Left lung (tissue), 10 donors: ENCODE measurements around the gene PHF23. TPM values are rescaled to one million over a fixed set of nuclear protein-coding genes. Genes with fewer than 3 reads are reported as not detected.

Experiments used
- ATAC-seq: fragments of 200-7000 bp; cut with Tn5 transposase; one replicate; pipeline ENCODE4 v1.9.1; 2020; ENCODE audit warnings: moderate library complexity
- DNase-seq, 4 donors: peaks; one replicate each; pipeline ENCODE4 v3.0.0-alpha.2; 2013 to 2020
- H3K27ac ChIP-seq, 2 donors: fragments of 200-600 bp; sonication (generic) in 1 of 2; one replicate each; pipeline versions ENCODE4 v1.5.0 to v1.8.0; 2020 to 2021
- H3K27me3 ChIP-seq, 2 donors: fragments of 200-600 bp; sonication (generic) in 1 of 2; one replicate each; pipeline versions ENCODE4 v1.5.0 to v1.8.0; 2020 to 2021
- H3K36me3 ChIP-seq, 2 donors: fragments of 200-600 bp; sonication (generic) in 1 of 2; one replicate each; pipeline versions ENCODE4 v1.5.0 to v1.8.0; 2020 to 2021
- H3K4me1 ChIP-seq, 2 donors: fragments of 200-600 bp; one replicate each; pipeline ENCODE4 v1.8.0; 2021
- H3K4me3 ChIP-seq, 2 donors: fragments of 200-600 bp; sonication (generic) in 1 of 2; one replicate each; pipeline versions ENCODE4 v1.5.0 to v1.8.0; 2020 to 2021; ENCODE audit warnings: mild to moderate bottlenecking in 1 of 2
- H3K9me3 ChIP-seq, 2 donors: fragments of 200-600 bp; sonication (generic) in 1 of 2; one replicate each; pipeline versions ENCODE4 v1.5.0 to v1.8.0; 2020 to 2021
- intact Hi-C, 2 donors: fragments of 100-400 bp; cut with DNase I; formaldehyde crosslinking; loops; one replicate each; pipeline versions ENCODE4 v1.11.2 to v1.14.2; 2022
- polyA plus RNA-seq, 6 donors: library from polyadenylated mRNA; unstranded; fragments of 120-200 nt; gene quantifications; one replicate each; pipeline ENCODE4 v1.2.1, GENCODE V29; 2013; ENCODE audit not compliant: insufficient read length in 6 of 6
- total RNA-seq, 2 donors: library from RNA; stranded (reverse); fragmentation: NEBNext Ultra II Directional; extraction: Animal tissue kit (Norgen Biotek cat#: 25700); gene quantifications; one replicate each; pipeline ENCODE4 v1.2.1, GENCODE V29; 2021
- TF ChIP-seq, protein P1 (sequence below), 2 donors: fragments of 200-600 bp; sonication (generic) in 1 of 2; IDR thresholded peaks; one replicate each; pipeline versions ENCODE4 v1.5.0 to v1.8.0; 2021; ENCODE audit warnings: antibody characterized with exemption in 2 of 2
- donor health status: DM: no; HTN: yes; CAD: no.
- donor health status: DM: no; HTN: no; CAD: no.

The PHF23 gene
- total and polyA plus RNA-seq, 8 donors = 31.1 to 51.2 (median 44.5) TPM

DNA sequence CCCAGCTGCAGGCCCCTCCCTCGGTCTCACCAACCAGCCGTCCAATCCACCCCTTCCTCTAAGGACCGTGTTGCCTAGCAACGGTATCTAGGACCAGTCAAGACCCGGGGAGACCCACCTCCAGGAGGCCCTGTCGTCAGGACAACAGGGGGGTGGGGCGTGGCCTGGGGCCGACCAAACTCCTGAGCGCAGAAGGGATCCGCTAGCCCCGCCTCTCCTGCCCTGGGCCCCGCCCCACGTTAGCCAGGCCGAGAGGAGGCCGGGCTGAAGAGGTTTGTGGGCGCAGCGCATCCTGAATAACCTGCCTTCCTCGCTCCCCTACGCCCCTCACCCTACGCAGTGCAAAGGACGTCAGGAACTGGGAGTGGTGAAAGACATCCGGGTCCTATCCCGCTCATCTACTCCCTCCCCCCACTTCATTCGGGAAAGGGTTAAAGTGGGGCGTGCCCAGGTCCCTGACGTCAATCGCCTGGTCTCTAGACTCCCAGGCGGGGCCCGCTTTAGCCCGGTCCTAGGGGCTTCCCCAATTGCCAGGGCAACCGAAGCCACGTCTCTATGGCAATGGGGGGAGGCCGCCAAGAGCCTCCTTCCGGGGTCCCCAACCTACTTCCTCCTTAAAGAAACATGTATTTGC is 34.3 kb downstream of the PHF23 start:
- DNase-seq = peak; percentile 82 to 95 (median 88)
- Histone ChIP-seq H3K36me3 (peaks cover 0 to 29% of the 10 kb centered on the region in 2 donors), H3K27me3 (no peaks in the 10 kb centered on the region), H3K9me3 (no peaks in the 10 kb centered on the region), H3K4me3 (peak overlapping the region; percentile 43 to 53), H3K4me1 (peaks cover 0 to 11% of the 10 kb centered on the region in 2 donors), H3K27ac (peak overlapping the region; percentile 19 to 41)
- intact Hi-C loops = no loop called here
- TF ChIP-seq, protein P1, sequence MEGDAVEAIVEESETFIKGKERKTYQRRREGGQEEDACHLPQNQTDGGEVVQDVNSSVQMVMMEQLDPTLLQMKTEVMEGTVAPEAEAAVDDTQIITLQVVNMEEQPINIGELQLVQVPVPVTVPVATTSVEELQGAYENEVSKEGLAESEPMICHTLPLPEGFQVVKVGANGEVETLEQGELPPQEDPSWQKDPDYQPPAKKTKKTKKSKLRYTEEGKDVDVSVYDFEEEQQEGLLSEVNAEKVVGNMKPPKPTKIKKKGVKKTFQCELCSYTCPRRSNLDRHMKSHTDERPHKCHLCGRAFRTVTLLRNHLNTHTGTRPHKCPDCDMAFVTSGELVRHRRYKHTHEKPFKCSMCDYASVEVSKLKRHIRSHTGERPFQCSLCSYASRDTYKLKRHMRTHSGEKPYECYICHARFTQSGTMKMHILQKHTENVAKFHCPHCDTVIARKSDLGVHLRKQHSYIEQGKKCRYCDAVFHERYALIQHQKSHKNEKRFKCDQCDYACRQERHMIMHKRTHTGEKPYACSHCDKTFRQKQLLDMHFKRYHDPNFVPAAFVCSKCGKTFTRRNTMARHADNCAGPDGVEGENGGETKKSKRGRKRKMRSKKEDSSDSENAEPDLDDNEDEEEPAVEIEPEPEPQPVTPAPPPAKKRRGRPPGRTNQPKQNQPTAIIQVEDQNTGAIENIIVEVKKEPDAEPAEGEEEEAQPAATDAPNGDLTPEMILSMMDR (IDR thresholded peaks at IDR 0.05) = no peak
- peak; percentile 91 for ATAC-seq

GRCh38 chr17:7204336-7204735 is 34.9 kb downstream of the PHF23 start:
- H3K9me3 ChIP-seq = no peaks in the 10 kb centered on the region
- peak overlapping the region in 1 of 2 donors; percentile 41 for H3K27ac ChIP-seq
- H3K36me3 ChIP-seq = peaks cover 0 to 29% of the 10 kb centered on the region in 2 donors
- peak; percentile 3 for ATAC-seq
- no peak for DNase-seq
- TF ChIP-seq, protein P1 (IDR thresholded peaks at IDR 0.05) = no peak
- peaks cover 0 to 11% of the 10 kb centered on the region in 2 donors for H3K4me1 ChIP-seq
- intact Hi-C loops = no loop called here
- H3K27me3 ChIP-seq = no peaks in the 10 kb centered on the region
- H3K4me3 ChIP-seq = peak overlapping the region in 1 of 2 donors; percentile 43

- peaks cover 0 to 11% of the 10 kb centered on the region in 2 donors for H3K4me1 ChIP-seq
- no peak overlapping the region for H3K27ac ChIP-seq
- TF ChIP-seq, protein P1 (IDR thresholded peaks at IDR 0.05) = no peak
- intact Hi-C loops = no loop called here
- H3K4me3 ChIP-seq = no peak overlapping the region
- H3K9me3 ChIP-seq = no peaks in the 10 kb centered on the region
- H3K36me3 ChIP-seq = peaks cover 0 to 29% of the 10 kb centered on the region in 2 donors
- no peaks in the 10 kb centered on the region for H3K27me3 ChIP-seq
- no peak for ATAC-seq
- no peak for DNase-seq
Observed at GRCh38 chr17:7203391-7203790, 35.9 kb downstream of the PHF23 start.

DNA sequence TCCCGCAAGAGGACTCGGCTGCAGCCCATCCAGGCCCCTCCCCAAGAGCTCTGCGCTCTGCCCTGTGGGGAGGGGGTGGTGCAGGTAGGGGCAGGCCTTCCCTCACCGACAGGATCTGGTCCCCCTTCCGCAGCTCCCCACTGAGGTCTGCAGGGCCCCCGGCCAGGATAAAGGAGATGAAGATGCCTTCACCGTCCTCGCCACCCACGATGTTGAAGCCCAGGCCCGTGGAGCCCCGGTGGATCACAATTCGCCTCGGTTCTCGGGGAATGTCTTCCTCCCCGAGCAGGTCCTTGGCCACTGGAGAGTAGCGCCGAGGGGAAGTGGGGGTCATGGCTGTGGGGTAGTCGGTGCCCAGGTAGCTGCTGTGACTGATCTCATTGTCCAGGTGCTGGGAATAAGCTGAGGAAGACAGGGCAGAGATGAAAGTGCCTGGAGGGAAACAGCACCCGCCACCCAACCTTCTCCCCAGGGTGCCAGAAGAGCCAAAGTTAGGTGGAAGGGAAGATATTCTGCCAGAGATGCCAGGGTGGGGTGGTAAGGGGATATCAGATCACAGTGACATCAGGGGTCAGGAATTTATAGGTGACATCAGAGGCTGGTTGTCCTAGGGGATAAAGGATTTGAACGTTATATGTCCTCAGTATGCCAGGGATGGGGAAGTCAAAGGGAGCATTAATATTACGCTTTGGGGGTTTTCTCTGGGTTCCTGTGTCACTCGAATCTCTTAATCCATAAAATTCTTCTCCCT is 42.4 kb downstream of the PHF23 start:
- Histone ChIP-seq H3K27ac (no peak overlapping the region), H3K4me3 (no peak overlapping the region), H3K36me3 (peaks cover 0 to 62% of the 10 kb centered on the region in 2 donors), H3K9me3 (no peaks in the 10 kb centered on the region), H3K27me3 (no peaks in the 10 kb centered on the region), H3K4me1 (no peaks in the 10 kb centered on the region)
- DNase-seq = no peak
- TF ChIP-seq, protein P1 (IDR thresholded peaks at IDR 0.05) = no peak
- intact Hi-C loops = no loop called here
- ATAC-seq = no peak

DNA sequence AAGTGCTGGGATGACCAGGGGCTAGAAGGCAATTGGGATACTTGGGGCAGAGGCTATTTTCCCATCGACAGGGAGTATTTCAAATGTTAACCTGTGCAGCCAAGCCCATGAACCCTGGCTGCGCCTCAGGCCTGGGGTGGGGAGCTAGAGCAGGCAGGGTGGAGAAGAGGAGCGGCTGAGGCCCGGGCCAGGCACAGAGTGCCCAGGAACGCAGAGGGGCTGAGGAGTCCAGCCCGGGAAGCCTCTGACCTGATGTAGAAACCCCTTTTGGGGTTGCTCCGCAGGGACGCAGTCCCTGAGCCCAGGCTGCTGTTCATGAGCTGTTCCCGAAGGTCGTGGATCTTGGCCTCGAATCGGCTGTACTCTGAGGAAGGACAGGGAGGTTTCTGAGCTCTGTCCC is 43.3 kb downstream of the PHF23 start:
- Histone ChIP-seq H3K27me3 (no peaks in the 10 kb centered on the region), H3K4me3 (no peak overlapping the region), H3K4me1 (no peaks in the 10 kb centered on the region), H3K9me3 (no peaks in the 10 kb centered on the region), H3K36me3 (peaks cover 0 to 61% of the 10 kb centered on the region in 2 donors), H3K27ac (no peak overlapping the region)
- ATAC-seq (no peak), DNase-seq (no peak)
- intact Hi-C loops = no loop called here
- TF ChIP-seq, protein P1 (IDR thresholded peaks at IDR 0.05) = no peak
